Raji (cell line): ENCODE data around the gene DOK3.
A peak's percentile ranks its signal among the peaks of the same experiment; 100 is the strongest.

ENCODE experiments used
- POLR2A ChIP-seq: IDR thresholded peaks from 2 replicates; pipeline ENCODE4 v1.6.1; 2011; ENCODE audit warnings: low read depth, low read length, control low read depth; ENCODE audit not compliant: insufficient read depth

DOK3 gene

DNA sequence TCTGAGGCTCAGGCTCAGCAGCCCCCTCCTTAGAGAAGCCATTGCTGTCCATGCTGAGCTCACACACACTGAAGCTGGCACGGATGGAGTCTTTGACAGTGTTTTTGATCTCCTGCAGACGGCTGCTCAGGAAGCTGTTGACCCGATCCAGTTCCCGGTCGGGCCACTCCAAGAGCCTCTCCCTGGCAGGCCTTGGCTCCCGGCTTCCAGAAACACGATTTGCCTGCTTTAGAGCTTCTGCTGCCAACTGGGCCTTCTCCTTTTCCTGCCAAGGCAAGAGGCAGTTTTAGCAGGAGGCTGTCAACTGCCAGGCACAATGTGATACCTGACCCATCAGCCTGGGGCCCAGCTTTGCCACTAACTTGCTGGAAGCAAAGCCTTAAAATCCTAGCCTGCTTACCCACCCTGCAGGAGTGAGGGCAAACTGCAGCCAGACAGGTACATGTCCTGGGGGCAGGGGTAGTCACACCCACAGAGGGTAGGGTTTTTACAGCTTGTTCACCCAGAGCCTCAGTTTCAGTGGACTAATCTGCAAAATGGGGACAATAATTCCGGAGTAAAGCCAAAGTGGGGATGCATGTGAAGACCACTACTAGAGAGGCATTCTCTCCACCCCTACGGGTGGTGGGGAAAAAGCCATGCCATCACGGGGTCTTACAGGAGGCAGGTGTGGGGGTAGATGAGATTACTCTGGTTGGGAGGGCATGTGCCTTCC, 15.5 kb upstream of the DOK3 start:
- no peak for TF ChIP-seq POLR2A

DNA sequence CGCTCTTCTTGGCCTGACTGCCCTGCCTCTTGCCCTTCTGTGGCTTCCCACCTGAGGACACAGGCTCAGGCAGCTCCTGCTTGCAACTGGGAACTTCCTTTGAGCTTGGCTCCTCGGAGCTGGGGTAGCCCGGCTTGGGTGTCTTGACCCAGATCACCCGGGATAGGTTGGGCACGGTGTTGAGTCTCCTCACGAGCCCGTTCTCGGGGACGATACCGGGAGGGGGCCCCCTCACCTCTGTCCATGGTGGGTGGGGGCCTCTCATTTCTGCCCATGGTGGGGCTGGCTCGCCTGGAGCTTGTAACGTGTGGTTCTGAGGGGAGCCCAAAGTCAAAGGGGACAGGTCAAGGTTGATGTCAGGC, 14.9 kb upstream of the DOK3 start:
- TF ChIP-seq POLR2A, result no peak

DNA sequence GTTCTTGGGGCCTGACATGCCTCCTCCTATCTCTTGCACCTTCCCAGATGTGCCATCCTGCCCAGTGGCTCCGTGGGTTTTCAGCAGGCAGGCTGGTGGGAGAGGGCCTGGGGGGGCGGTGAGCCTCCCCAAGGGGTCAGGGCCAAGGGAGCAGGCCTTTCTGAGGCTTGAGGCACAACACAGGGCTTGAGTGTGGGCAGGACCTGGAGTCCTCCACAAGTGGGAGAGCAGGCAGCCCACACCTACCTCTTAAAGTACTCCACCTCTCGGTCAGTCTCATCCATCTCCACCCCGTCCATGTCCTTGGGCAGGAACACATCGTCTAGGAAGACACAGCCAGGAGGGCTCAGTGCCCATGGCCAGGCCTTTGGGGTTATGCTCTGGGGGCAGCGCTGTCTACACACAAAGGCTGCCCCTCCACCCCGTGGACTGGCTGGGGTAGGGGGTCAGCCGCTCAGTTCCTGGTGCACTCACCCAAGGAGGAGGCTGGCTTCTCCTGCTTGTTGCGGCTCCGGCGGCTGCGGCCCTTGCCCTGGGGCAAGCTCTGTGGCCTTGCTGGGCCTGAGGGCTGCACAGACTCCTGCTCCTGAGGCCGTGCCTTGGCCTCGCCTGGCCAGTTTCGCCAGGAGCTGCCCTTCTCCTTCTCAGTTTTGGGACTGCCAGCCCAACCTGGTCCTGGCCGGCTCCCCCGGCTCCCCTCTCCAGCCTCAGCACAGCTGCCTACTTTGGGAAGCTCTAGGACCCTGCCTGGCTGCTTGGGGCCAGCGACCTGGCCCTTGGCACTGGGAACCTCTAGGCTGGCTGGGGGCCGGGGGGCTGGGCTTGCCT, 14.3 kb upstream of the DOK3 start:
- no peak for TF ChIP-seq POLR2A

DNA sequence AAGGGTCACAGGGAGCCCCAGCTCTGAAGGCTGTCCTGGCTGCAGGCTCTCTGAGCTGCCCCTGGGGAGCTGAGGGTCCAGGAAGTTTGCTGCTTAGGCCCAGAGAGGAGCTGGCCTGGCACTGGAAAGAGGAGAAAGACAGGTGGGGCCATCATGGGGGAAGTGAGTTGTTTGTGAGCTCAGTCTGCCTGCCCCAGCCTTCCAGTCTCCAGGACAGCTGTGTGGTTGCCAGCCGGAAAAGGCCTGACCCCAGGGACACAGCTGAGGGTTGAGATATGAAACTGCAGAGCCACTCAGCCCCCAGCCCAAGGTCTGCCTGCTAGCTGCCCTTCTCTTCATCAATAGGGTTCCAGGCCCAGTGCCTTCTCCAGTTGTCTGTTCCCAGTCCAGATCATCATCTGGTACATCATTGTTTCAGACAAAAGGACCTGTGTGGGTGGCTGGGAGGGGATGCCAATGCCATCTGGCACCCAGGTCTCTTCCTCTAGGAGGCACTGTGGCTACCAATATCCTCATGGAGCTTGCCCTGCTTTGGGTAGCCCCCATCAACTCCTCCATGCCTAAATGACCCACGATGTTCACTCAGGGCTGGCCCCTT, 11.4 kb upstream of the DOK3 start:
- TF ChIP-seq POLR2A, result no peak

DNA sequence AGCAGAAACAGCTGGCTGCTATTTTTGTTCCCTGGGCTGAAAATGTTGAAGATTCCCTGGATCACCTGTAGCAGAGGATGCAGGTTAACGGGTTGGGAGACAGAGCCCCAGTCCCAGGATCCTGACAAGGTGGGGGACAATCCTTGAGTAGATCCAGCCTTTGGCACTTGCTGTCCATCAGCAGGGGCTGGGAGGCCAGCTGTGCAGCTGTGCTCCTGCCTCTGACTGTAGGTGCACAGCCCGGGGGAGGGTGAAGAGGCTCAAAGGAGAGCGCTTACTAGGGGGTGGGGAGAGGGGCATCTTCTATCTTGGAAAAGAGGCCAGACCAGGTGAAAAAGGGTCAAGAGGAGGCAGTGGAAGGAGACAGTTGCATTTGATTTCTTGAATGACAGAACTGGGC, 10.6 kb upstream of the DOK3 start:
- no peak for TF ChIP-seq POLR2A

DNA sequence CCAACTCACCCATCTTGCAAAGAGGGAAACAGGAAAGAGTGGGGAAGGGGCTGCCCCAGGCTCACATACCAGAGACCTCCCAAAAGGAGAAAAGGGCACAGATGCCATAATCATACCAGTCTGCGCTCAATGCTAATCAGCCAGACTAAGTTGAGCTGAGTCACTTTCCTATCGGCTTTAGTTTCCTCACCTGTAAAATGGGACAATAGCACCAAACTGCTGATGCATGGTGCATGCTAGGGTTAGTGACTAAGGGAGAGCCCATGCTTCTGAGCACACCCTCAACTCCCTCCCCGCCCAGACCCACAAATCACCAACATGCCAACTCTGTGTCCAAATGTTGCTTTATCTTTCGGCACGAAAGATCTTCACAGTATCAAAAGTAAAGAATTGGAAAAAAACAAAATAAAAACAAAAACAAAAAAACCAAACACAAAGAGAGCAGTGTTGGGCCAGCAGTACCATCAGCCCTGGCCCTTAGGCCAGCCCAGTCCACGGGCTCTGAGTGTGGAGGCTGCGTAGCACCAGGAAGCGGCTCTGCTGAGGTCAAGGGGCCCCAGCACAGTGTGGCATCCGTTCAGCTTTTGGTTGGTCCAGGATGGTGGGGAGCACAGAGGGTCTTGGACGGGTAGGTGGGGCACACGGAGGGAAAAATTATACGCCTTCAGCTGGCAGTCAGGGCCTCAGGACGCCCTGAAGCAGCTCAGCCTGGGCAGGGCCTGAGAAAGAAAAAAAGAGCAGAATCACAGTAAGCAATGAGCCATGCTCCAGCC, 10.0 kb upstream of the DOK3 start:
- no peak for TF ChIP-seq POLR2A

DNA sequence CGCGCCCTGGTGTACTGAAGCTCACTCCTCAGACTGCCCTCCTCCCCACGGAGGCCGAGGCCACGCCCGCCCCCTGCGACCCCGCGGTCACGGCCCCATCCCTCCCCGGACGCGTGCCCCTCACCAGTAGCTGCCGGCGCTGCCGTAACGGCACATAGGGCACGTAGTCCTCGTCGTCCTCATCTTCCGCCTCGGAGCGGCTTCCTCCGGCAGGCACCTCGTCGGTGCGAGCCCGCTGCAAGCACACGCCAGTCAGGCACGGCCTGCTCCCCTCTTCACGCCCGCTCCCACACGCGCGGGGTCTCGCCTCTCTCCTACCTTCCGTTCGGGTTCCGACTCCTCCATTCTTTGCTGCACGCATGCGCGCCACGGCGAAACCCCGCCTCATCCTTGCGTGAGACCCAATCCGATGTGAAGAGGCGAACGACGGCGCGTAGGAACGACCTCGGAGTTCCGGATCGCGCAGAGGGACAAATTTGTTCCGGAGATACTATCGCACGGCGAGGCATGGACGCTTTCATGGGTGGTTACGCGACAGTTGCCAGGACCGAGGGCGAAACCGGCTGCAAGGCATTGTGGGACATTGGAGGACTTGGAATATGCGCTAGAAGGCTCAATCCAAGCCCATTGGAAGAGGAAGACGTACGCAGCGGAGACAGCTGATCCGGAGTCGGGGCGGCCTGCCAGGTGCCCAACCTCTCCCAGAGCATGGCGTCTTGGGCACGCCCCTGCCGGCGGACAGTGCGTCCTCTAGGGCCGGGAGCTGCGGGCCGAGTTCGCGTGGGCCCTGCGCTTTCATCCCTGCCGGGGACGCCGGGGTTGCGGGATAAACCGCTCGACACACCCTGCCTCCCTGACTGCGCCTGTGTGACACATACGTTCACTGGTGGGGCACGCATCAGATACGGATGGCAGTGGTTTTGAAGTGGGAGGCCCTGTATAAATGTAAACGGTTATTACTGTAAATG, 7.3 kb upstream of the DOK3 start, which contains the start of gene DDX41:
TSS of gene DDX41 (minus strand) at position 361 of the 968 bp plus-strand sequence. CDS start at position 345, 16 bp downstream.
- TF ChIP-seq POLR2A, result peak; percentile 92

DNA sequence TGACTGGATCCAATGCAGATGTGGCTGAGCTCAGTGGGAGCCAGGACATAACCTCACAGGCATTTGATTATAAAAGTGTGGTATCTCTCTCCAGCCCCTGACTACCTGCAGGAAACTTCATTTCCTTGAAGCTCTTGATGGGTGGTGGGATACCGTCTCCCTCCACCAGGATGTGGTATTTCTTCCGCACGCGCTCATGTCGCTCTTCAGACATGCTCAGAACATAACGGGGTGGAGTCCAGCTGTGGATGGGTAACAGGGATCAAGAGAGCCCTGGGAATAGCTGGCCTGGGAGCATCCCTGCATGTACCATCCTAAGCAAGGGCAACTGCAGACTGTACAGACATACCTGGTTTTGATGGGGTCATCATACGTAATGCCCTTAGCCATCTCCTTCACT, 6.0 kb upstream of the DOK3 start:
- no peak for TF ChIP-seq POLR2A

DNA sequence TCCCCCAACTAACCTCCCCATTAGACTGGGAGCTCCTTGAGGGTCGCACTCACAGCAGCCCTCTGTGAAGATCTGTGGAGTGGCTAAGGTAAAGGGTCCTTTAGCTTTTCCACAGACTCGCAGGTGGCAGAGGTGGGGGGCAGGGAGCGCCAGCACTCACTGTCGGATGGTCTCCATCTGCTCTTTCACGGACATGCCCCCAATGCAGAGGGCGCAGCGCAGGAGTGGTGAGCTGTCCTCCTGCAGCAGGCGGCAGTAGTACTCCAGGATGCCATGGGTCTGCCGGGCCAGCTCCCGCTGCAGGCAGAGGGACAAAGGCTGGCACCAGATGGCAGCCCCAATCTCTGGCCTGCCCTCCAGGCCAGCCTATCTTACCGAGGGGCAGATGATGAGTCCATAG, 4.9 kb upstream of the DOK3 start:
- TF ChIP-seq POLR2A, result no peak

DNA sequence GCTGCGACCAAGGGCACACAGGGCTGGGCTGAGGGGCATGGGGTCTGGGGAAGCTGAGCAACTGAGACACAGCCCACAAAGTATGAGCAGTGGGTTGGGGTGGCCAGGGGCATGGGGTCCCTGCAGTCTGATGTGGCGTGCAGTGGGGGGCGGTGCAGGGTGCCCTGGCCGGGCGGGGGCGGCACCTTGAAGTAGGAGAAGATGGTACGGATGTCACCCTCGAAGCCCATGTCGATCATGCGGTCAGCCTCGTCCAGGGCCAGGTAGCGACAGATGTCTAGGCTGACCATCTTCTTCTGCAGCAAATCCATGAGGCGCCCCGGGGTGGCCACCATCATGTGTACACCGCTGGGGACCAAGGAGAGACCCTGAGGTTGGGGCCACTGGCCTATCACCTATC, 3.9 kb upstream of the DOK3 start:
- no peak for TF ChIP-seq POLR2A

DNA sequence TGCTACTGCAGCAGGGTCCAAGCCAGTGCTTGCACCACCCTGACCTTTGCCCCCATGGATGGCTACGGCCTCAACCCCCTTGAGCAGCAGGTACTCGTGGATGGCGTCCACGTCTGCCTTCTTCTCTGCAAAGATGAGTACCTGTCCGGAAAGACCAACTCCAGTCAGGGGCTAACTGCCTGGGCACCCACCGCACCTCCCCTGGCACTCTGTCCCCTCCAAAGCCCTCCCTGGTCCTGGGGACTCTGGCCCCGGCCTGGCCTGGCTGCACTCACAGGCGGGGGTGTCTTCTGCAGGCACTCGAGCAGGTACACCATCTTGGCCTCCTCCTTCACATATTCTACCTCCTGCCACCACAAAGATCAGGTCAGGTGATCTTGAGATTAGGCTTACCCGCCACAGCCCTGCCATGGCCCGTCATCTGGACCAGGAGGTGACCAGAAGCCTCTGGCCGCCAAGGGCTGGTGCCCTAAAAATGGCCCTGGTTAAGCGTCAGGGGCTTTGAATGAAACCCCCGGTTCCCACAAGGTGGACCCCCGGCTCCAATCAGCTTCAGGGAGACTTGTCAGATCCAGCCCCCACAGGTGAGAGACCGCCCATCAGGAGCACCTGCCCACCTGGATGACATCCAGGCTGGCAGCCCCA, 3.2 kb upstream of the DOK3 start:
- TF ChIP-seq POLR2A, result no peak

DNA sequence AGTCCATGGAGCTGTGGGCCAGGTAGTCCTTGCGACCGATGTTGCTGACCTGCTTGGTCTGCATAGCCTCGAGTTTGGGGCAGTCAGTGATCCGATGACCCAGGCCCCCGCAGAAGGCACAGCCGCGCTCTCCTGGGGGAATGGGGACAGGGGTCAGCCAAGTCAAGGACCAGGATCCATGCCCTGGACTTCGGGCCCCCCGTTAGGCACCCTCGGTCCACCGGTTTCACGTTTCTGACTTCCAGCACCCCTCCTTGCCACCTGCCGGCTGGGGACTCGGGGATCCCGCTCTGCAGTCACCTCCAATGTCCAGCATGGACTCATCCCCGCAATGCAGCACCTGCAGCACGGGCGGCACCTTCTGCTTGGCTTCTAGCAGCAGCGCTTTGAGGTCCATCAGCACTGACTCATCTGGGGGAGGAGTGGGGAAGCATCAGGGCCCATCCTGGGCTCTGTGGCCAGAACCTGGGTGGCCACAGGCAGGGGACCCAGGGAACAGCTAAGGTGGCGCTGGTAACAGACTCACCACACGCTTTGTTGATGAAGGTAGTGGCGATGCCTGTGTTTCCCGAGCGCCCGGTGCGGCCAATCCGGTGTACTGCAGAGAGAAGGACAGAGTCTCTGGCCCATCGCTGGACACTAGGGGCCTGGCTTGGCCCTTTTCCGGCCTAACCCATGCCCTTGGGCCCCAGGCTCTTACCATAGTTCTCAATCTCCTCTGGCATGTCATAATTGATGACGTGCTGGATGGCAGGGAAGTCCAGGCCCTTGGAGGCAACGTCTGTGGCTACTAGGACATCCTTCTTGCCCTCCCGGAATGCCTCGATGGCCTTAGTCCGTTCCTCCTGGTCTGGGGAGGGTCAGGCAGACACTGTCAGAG, 2.4 kb upstream of the DOK3 start:
- no peak for TF ChIP-seq POLR2A

DNA sequence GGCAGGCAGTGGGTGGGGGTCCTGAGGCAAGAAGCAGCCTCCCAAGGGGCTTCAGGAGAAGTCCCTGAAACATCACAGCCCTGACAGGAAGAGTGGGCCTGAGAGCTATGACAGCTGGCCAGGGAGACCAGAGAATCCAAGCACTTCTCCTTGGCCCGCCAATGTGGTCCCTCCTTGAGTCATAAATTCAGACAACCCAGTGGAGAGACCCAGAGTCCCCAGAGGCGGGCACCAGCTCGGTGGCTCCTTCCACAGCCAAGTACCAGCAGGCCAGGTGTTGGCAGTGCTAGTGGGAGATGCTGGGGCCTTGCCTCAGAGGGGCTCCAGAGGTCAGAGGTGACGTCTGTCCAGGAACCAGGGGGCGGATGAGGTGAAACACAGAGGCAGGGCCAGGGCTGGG, 1.6 kb upstream of the DOK3 start:
- TF ChIP-seq POLR2A, result no peak
